ENCODE data around the gene LAIR2. TPM values are rescaled to one million over a fixed set of nuclear protein-coding genes. Genes with fewer than 3 reads are reported as not detected.

The LAIR2 gene
- total and polyA plus RNA-seq, 4 donors: 0.19 to 0.24 TPM; not detected in 2

GRCh38 chr19:54484451-54484850, 18.2 kb upstream of the LAIR2 start (continued):
- no peak for TF ChIP-seq CTCF (IDR thresholded peaks at IDR 0.05; ENCODE audit: low read depth, low read length, missing input control)
- no peak for TF ChIP-seq SP1 (IDR thresholded peaks at IDR 0.05)
- TF ChIP-seq RAD21 (IDR thresholded peaks at IDR 0.05): no peak
- TF ChIP-seq HNF4A (conservative IDR thresholded peaks at IDR 0.05): no peak
- no peak for TF ChIP-seq FOXA2 (IDR thresholded peaks at IDR 0.05)

GRCh38 chr19:54485851-54486250, 16.8 kb upstream of the LAIR2 start:
- H3K9me3 ChIP-seq (ENCODE audit: control insufficient read depth in 4 of 4, low read length in 3 of 4): no peaks in the 10 kb centered on the region
- whole genome bisulfite sequencing: 71% methylated on average over 5 of the region's 5 CpGs
- H3K27ac ChIP-seq (ENCODE audit: low read depth in 1 of 2, low read length in 2 of 2): no peak overlapping the region
- H3K4me1 ChIP-seq (ENCODE audit: control insufficient read depth in 4 of 4, insufficient read depth in 4 of 4, low read length in 3 of 4): no peaks in the 10 kb centered on the region
- H3K9ac ChIP-seq (ENCODE audit: low read depth in 1 of 2, low read length in 2 of 2): no peak overlapping the region
- no peaks in the 10 kb centered on the region for H3K36me3 ChIP-seq (ENCODE audit: control insufficient read depth in 4 of 4, insufficient read depth in 3 of 4, low read depth in 1 of 4, low read length in 3 of 4)
- TF ChIP-seq RAD21 (IDR thresholded peaks at IDR 0.05) (no peak), MAX (IDR thresholded peaks at IDR 0.05) (no peak), CTCF (IDR thresholded peaks at IDR 0.05; ENCODE audit: low read depth, low read length, missing input control) (no peak), NR2F2 (IDR thresholded peaks at IDR 0.05) (no peak), EGR1 (IDR thresholded peaks at IDR 0.05; ENCODE audit: low read depth in 2 of 2) (no peak), YY1 (IDR thresholded peaks at IDR 0.05) (no peak), RXRA (IDR thresholded peaks at IDR 0.05) (no peak), TAF1 (conservative IDR thresholded peaks at IDR 0.05) (no peak), ZBTB33 (IDR thresholded peaks at IDR 0.05) (no peak), HNF4A (conservative IDR thresholded peaks at IDR 0.05) (no peak), FOXA2 (IDR thresholded peaks at IDR 0.05) (no peak), FOXA1 (IDR thresholded peaks at IDR 0.05) (no peak), GABPA (IDR thresholded peaks at IDR 0.05 in 1 of 2, conservative IDR thresholded peaks at IDR 0.05 in 1 of 2) (no peak), HNF4G (IDR thresholded peaks at IDR 0.05) (no peak), JUND (IDR thresholded peaks at IDR 0.05) (no peak), ATF3 (IDR thresholded peaks at IDR 0.05) (no peak)
- no peak overlapping the region for H3K4me3 ChIP-seq (ENCODE audit: low read depth in 1 of 3, low read length in 3 of 3)
- no peak for DNase-seq (ENCODE audit: low spot score)
- peaks cover 0 to 4% (median 2%) of the 10 kb centered on the region in 4 donors for H3K27me3 ChIP-seq (ENCODE audit: control insufficient read depth in 4 of 4, insufficient read depth in 4 of 4, low read length in 3 of 4)

Measured in liver (tissue), 9 donors.